ENCODE results near the gene DIAPH1.

The DIAPH1 gene

DNA sequence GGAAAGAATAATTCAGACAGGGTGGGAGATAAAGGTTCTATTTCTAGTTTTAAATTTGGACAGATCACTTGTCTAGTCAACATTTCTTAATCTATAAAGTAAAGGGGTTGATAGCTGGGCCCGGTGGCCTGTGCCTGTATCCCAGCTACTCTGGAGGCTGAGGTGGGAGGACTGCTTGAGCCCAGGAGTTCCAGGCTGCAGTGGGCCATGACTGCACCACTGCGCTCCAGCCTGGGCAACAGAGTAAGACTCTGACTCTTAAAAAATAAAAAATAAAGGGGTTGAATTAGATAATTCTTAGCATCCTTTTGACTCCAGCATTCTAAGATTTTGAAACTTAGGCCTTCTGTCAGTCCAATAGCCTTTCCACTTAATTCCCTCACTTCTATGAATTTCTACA is 10.8 kb downstream of the DIAPH1 start:
- TF ChIP-seq, protein P1, sequence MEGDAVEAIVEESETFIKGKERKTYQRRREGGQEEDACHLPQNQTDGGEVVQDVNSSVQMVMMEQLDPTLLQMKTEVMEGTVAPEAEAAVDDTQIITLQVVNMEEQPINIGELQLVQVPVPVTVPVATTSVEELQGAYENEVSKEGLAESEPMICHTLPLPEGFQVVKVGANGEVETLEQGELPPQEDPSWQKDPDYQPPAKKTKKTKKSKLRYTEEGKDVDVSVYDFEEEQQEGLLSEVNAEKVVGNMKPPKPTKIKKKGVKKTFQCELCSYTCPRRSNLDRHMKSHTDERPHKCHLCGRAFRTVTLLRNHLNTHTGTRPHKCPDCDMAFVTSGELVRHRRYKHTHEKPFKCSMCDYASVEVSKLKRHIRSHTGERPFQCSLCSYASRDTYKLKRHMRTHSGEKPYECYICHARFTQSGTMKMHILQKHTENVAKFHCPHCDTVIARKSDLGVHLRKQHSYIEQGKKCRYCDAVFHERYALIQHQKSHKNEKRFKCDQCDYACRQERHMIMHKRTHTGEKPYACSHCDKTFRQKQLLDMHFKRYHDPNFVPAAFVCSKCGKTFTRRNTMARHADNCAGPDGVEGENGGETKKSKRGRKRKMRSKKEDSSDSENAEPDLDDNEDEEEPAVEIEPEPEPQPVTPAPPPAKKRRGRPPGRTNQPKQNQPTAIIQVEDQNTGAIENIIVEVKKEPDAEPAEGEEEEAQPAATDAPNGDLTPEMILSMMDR (IDR thresholded peaks at IDR 0.05; ENCODE audit: low read depth, low read length, missing control alignments), result no peak
- no peak for DNase-seq (ENCODE audit: extremely low read depth, low read depth)
- H3K4me3 ChIP-seq (replicated peaks; ENCODE audit: low read depth, low read length), result no peak overlapping the region

DNA sequence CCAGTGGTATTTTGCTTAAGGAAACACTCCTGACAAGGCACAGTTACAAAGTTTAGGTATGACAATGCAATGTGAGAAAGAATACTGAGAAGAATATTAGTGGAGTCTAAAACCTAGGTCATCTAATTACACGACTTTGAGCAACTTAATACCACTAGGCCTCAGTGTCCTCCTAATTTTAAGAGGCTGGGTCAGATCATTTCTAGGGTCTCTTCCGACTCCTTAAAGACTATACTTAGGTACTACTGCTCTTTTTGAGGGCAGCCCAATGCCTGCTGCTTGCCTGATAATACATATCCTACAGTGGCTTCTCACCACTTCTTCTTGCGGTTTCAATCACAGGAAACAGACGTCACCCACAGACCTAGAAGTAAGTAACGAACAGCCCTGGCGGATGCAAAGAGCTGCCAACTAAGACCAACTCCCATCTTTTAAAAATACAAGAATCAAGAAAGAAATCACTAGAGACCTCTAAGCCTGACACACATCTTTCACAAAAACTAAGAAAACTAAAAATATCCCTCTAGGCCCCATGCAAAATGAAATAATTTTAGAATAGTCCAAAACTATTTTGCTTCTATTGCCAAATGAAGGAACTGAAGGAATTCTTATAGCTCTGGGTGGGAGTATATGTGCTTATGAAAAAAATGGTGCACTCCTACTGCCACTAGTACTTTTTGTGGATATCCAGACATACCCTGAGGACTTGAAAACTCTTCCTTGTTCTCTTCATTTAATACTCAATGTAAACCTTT is 13.1 kb downstream of the DIAPH1 start:
- no peak overlapping the region for H3K4me3 ChIP-seq (replicated peaks; ENCODE audit: low read depth, low read length)
- TF ChIP-seq, protein P1 (IDR thresholded peaks at IDR 0.05; ENCODE audit: low read depth, low read length, missing control alignments), result no peak

DNA sequence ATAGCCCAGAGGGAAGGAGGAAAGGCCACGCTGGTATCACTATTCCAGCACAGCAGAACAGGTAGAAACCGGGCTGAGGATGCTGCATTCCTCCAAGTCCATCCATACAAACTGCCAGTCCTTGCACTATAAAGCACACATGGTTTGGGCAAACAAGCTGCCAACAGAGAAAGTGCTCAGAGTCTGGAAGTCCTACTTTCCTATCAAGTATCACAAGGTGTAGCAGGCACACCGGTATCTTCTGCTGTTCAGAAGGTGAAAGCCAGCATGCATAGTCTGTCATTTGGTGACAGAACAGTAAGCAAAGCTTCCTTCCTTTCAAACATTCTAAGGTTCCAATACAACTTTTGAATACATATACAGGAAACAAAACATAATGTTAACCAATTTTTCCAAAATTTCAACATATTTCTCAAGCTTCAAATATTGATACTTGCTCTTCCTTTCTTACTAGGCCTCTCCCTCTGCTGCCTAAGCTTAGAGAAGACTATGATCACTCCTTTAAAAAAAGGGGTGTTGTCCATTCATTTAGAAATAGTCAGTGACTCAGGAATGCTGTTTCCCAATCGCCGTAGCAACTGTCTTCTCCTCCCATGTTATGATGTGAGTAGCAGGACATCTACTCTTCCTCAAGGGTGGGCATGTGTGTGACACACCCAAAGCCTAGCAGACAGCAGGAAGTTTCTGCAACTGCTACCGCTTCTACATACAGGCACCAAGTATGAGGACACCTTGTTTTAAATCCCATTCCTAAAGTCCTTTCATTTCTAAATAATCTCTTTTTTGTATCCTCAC is 14.7 kb downstream of the DIAPH1 start:
- H3K4me3 ChIP-seq (replicated peaks; ENCODE audit: low read depth, low read length), result no peak overlapping the region
- TF ChIP-seq, protein P1 (IDR thresholded peaks at IDR 0.05; ENCODE audit: low read depth, low read length, missing control alignments), result no peak
- peak; percentile 87 for DNase-seq (ENCODE audit: extremely low read depth, low read depth)

More for the DNA sequence above, 13.1 kb downstream of the DIAPH1 start:
- no peak for DNase-seq (ENCODE audit: extremely low read depth, low read depth)

DNA sequence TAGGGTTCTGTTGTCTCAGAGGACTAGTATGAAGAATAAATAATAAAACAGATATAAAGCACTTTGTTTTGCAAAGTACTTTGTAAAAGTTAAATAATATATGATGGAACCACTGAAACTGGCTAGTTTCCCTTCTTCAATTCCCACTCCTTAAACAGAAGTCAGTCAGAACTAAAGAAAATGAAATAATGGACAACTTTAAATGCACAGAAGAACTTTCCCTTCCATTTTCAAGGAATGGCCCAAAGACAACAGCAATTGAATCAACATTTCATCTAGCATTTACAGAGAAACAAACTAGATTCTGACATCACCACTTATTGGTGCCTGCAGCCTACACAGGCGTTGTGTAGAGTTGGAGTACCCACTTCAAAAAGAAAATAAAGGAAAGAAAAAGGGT is 16.2 kb downstream of the DIAPH1 start:
- no peak for DNase-seq (ENCODE audit: extremely low read depth, low read depth)
- TF ChIP-seq, protein P1 (IDR thresholded peaks at IDR 0.05; ENCODE audit: low read depth, low read length, missing control alignments), result no peak
- no peak overlapping the region for H3K4me3 ChIP-seq (replicated peaks; ENCODE audit: low read depth, low read length)

DNA sequence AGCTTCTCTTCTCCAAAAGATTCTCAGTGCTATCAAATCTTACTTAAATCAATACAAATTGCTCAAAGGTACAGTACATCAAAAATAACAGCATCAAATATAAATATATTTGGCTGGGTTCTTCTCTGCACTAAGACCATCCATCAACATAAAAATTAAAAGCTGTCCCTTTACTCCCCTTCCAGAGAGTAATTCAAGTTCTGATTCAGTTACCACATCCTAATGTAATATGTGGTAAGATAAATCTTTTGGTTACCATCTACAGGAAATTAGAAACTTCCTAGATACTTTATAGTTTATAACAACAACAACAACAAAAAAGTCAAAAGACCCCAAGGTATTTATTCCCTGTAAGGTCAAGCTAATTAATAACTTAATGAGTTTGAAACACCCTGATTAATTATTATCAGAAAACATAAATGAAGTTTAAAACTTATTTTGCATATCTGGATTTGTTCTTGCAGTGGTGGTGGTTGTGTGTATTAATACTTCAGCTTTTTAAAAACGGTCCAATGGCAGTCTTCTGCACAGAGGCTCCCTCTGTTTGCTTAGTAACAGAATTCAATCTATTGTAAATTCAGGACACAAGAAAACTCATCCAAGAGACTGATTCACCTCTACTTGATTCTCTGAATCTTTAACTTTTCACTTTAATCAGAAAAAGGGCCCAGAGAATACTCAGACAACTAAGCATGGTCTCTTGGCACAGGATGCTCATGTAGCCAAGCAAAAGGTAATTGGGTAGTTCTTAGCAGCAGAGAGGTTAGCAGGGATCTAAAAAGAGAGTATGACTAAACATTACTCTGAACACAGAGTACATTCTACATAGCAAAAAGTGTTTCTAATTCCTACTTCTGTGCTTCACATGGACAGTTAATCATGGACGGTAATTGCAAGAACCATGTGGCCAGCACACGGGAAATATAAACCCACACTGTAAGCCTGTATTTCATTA is 20.1 kb downstream of the DIAPH1 start:
- no peak overlapping the region for H3K4me3 ChIP-seq (replicated peaks; ENCODE audit: low read depth, low read length)
- DNase-seq (ENCODE audit: extremely low read depth, low read depth), result no peak
- TF ChIP-seq, protein P1 (IDR thresholded peaks at IDR 0.05; ENCODE audit: low read depth, low read length, missing control alignments), result no peak

DNA sequence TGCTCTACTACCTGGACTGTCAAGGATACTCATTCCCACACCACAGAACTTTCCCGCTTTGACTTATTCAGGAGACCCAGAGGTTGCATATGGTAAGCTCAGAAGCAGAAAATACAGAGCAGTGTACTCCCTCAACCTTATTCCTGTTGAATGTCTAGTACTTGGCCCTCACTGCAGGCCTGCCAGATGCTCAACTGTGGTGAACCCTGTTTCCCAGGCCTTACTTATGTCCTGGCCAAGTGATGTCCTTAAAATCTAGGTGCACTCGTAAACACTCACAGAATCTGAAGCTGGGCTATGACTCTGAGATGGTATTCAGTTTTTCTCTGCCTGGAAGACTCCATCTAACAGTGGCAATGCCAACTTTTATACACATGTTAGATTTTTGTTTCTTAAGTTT is 21.0 kb downstream of the DIAPH1 start:
- TF ChIP-seq, protein P1 (IDR thresholded peaks at IDR 0.05; ENCODE audit: low read depth, low read length, missing control alignments), result no peak
- no peak overlapping the region for H3K4me3 ChIP-seq (replicated peaks; ENCODE audit: low read depth, low read length)
- no peak for DNase-seq (ENCODE audit: extremely low read depth, low read depth)

All from HFF-Myc (cell line).